LNCAP (cell line): ENCODE data around the gene SUMF1.

Experiments used
- TF ChIP-seq, protein P1 (sequence below): fragments of 450-650 bp; IDR thresholded peaks from 2 replicates; pipeline ENCODE4 v1.5.1; 2017; ENCODE audit warnings: mild to moderate bottlenecking

Gene SUMF1

DNA sequence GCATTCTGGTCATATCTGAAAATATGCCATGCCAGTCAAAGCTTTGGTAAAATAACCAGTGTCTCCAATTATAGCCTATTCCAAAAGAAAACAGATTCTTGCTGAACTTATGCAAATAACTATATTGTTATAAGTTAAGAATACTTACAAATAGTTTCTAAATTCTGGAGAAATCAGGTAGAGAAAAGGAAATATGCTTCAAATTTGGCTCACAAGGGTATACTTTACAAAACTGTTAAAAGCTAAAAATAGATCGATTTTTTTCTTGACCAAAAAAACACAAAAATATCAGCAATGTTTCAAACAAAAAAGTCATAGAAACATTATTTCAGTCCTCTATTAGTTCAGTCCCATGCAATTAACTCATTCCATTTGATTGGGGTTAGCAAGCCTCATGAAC lies 140.2 kb downstream of the SUMF1 start:
- TF ChIP-seq, protein P1, sequence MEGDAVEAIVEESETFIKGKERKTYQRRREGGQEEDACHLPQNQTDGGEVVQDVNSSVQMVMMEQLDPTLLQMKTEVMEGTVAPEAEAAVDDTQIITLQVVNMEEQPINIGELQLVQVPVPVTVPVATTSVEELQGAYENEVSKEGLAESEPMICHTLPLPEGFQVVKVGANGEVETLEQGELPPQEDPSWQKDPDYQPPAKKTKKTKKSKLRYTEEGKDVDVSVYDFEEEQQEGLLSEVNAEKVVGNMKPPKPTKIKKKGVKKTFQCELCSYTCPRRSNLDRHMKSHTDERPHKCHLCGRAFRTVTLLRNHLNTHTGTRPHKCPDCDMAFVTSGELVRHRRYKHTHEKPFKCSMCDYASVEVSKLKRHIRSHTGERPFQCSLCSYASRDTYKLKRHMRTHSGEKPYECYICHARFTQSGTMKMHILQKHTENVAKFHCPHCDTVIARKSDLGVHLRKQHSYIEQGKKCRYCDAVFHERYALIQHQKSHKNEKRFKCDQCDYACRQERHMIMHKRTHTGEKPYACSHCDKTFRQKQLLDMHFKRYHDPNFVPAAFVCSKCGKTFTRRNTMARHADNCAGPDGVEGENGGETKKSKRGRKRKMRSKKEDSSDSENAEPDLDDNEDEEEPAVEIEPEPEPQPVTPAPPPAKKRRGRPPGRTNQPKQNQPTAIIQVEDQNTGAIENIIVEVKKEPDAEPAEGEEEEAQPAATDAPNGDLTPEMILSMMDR: no peak

DNA sequence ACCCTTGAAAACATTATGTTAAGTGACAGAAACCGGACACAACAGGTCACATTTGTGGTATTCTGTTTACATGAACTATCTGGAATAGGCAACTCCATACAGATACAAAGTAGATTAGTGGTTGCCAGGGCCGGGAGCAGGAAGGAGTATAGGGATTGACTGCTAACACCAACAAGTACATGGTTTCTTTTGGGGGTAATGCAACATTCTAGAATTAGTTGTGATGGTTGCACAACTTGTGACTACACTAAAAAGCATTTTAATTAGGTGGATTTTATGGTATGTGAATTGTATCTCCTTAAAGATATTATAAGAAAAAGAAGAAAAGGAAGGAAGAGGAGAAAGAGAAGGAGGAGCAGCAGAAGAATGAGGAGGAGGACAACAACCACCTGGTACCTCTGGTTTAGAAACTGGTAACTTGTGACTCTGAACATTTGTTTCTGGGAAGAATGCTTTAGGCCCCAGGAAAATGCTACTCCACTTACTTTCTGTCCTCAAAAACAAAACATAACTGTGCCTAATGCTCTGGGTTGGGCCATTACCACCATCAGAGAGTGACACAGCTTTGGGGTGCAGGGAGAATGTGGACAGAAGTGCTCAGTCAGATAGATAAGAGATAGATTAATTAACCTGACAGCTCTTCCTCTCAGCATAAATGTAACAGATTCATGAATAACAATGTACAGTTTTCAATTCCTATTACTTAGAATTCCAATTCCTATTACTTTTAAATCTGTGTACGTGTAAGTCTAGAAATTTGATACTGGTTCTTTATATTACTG lies 143.6 kb downstream of the SUMF1 start:
- TF ChIP-seq, protein P1: no peak

DNA sequence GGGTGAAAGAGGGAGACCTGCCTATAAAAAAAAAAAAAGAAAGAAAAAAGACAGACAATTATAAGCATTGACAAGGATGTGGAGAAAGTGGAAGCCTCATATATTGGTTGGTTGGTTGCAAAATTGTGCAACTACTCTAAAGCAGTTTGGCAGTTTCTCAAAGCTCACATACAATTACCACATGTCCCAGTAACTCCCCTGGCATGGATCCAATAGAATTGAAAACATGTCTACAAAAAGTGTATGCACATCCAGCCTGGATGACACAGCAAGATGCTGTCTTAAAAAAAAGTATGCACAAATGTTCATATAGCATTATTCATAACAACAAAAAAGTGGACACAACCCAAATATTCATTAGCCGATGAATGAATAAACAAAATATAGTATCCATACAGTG lies 144.4 kb downstream of the SUMF1 start:
- TF ChIP-seq, protein P1: no peak

DNA sequence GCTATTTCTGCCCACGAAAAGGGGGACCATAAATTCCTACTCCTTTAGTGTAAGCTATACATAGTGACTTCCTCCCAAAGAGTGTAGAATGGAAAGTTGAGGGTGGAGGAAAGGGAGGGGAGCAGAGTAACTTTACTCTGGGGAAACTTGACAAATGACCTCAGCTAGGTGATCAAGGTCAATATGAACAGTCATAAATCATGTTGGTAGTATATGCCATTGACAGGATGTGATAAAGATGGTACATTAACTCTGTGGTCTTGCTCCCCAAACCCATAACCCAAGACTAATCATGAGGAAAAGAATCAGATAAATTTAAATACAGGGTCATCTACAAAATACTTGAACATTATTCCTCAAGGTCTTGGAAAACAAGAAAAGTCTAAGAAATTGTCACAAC lies 145.3 kb downstream of the SUMF1 start:
- TF ChIP-seq, protein P1: no peak

DNA sequence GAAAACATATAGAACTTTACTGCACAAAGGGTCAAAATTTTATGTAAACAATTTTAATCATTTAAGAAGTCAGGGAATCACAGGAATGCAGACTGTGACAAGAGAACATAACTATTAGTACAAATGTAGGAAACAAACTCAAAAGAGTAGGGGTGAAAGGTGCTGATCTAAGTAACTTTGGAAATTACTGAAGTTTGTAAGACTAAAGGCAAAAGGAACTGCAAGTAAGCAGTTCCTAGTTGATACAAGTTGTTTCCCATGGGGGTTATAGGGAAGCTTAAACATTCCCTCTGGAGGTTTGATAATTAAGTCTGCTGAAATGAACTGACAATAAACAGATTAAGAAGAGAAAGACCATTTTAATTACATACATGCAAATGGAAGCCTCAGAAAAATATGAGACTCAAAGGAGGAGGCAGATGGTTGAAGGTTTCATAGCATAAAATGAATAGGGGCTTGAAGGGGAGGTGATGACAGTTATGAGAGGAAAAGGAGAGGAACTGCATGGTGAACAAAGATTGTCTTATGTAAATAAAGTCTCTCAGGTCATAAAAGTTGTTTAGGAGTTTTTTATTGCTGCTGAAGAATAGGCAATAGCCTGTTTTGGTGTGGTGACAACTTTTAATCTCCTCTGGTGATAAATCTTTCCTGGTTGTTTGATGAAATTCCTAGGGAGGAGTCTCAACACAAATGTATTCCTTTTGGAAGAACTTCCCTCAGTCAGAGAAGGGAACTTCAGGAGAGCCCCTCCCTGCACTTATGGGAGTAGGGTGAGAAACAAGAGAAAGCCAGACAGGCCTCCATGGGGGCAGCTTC lies 146.8 kb downstream of the SUMF1 start:
- TF ChIP-seq, protein P1: no peak

DNA sequence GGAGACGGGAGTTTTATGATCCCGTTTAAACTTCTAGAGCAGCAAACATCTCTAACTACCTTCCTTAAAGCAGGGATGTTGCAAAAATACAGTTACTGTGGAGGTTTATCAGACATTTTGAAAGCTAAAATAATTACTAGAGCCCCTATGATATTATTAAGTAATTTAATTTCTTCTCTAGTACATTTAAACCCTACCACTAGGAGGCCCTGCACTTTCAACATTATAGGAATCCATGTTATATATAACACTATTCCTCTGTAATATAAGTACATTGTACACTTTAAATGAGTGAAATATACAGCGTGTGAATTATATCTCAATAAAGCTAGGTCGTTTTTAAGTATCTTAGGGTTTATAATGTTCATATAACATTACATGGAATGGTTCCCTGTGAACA lies 152.4 kb downstream of the SUMF1 start:
- TF ChIP-seq, protein P1: peak; percentile 49

DNA sequence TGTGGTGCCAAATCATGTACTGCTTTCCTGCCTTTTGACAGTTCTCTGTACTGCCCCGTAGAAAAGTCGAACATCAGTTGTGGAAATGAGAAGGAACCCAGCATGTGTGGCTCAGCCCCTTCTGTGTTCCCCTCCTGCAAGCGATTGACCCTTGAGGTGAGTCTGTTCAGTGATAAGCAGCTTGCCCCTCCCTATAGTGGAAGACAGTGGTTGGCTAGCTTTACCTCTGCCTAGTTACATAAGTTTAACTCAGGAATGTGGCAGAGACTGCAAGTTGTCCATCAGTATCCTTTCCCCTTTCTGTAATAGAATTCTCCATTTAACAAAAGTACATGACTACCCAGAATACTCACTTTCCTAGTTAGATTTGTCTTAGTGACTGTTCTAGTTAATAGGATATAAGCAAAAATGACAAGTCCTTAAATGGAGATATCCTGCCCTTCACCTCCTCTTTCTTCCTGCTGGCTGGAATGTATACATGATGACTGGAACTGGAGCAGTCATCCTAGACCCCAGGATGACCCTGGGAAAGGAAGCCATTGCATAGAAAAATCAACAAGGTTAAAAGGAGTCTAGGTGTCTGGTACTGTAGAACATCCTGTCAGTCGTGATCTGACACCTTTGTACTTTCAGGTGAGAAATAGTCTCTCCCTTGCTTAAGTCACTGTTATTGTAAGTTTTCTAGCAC lies 153.3 kb downstream of the SUMF1 start:
- TF ChIP-seq, protein P1: no peak
